HG02642 (cell line): ENCODE measurements around the gene KIAA1328.
"Not testable (repeated sequence)": the region's sequence is repeated elsewhere in the genome, so short reads cannot be mapped to it uniquely, and the experiment has no call there.

Experiments
- ATAC-seq: cut with Tn5 transposase; IDR thresholded peaks from one replicate; pipeline ENCODE4 v1.9.1; 2021; ENCODE audit warnings: mild to moderate bottlenecking; ENCODE audit not compliant: unreplicated experiment, poor library complexity

KIAA1328 gene

GRCh38 chr18:36873826-36874225 lies 44.9 kb downstream of the KIAA1328 start:
- ATAC-seq: not testable (repeated sequence)

GRCh38 chr18:36879796-36880195 lies 50.9 kb downstream of the KIAA1328 start:
- ATAC-seq: not testable (repeated sequence)

GRCh38 chr18:36885981-36886380 lies 57.1 kb downstream of the KIAA1328 start:
- ATAC-seq: no peak

GRCh38 chr18:36887114-36887513 lies 58.2 kb downstream of the KIAA1328 start:
- ATAC-seq: no peak

- ATAC-seq: no peak
Observed at GRCh38 chr18:36887864-36888263, 58.9 kb downstream of the KIAA1328 start.

GRCh38 chr18:36888778-36889177 lies 59.9 kb downstream of the KIAA1328 start:
- no peak for ATAC-seq

GRCh38 chr18:36889321-36889720 lies 60.4 kb downstream of the KIAA1328 start:
- no peak for ATAC-seq

- ATAC-seq: no peak
Observed at GRCh38 chr18:36889742-36890141, 60.8 kb downstream of the KIAA1328 start.

GRCh38 chr18:36890598-36890997 lies 61.7 kb downstream of the KIAA1328 start:
- no peak for ATAC-seq

- no peak for ATAC-seq
Observed at GRCh38 chr18:36893227-36893626, 64.3 kb downstream of the KIAA1328 start.

- no peak for ATAC-seq
Observed at GRCh38 chr18:36895606-36896005, 66.7 kb downstream of the KIAA1328 start.

- ATAC-seq: no peak
Observed at GRCh38 chr18:36897253-36897652, 68.3 kb downstream of the KIAA1328 start.

- ATAC-seq: no peak
Observed at GRCh38 chr18:36899289-36899688, 70.4 kb downstream of the KIAA1328 start.

GRCh38 chr18:36900466-36900865 lies 71.5 kb downstream of the KIAA1328 start:
- ATAC-seq: no peak

GRCh38 chr18:36901277-36901701 lies 72.4 kb downstream of the KIAA1328 start:
- no peak for ATAC-seq

GRCh38 chr18:36903215-36903928 lies 74.4 kb downstream of the KIAA1328 start:
- ATAC-seq: no peak

GRCh38 chr18:36905571-36905970 lies 76.6 kb downstream of the KIAA1328 start:
- ATAC-seq: no peak

GRCh38 chr18:36909282-36909681 lies 80.4 kb downstream of the KIAA1328 start:
- ATAC-seq: not testable (repeated sequence)

GRCh38 chr18:36912887-36913286 lies 84.0 kb downstream of the KIAA1328 start:
- ATAC-seq: no peak

- no peak for ATAC-seq
Observed at GRCh38 chr18:36917907-36918306, 89.0 kb downstream of the KIAA1328 start.

- no peak for ATAC-seq
Observed at GRCh38 chr18:36929601-36930000, 100.7 kb downstream of the KIAA1328 start.

- no peak for ATAC-seq
Observed at GRCh38 chr18:36931106-36931505, 102.2 kb downstream of the KIAA1328 start.
